ENCODE data around the gene TIAL1. TPM values are rescaled to one million over a fixed set of nuclear protein-coding genes. Genes with fewer than 3 reads are reported as not detected.

The TIAL1 gene
- total and polyA plus RNA-seq, 2 of the 13 experiments (the other 11 are each of a cell fraction or from before 2014, with no cell fraction given): 31.5 to 148 TPM

GRCh38 chr10:119598397-119598796 is 1.6 kb upstream of the TIAL1 start:
- H3K36me3 ChIP-seq (replicated peaks in 1 of 2; ENCODE audit: control insufficient read depth in 1 of 2, insufficient read depth in 2 of 2, low read length in 2 of 2): no peaks in the 10 kb centered on the region
- H4K20me1 ChIP-seq (ENCODE audit: insufficient read depth, low read length): peaks cover 22% of the 10 kb centered on the region
- no TSS peak for BruUV-seq (replicated peaks)
- intact Hi-C loops (cut with micrococcal nuclease; ENCODE audit: unreplicated experiment): loop anchor here (10.0 kb wide), 1 partner anchor 126 kb away; the partner anchor contains the start of gene INPP5F
- POLR2A ChIA-PET: no interaction called here
- H3K27me3 ChIP-seq (ENCODE audit: control insufficient read depth in 1 of 2, insufficient read depth in 2 of 2, low read length in 2 of 2): no peaks in the 10 kb centered on the region; a peak in 1 of 5 replicates
- DNase-seq (ENCODE audit: low spot score) (no peak), FAIRE-seq (no peak), ATAC-seq (no peak)
- in situ Hi-C loops (cut with HindIII; ENCODE audit: extremely low pct_ligation_motif_present, low pct_unique_long_range_greater_than_20kb): no loop called here
- H3K9me3 ChIP-seq (ENCODE audit: low read length): 0 out of 2 replicates have a peak, but pooled peaks cover 5% of the 10 kb centered on the region
- H3K9ac ChIP-seq (ENCODE audit: insufficient read depth, low read depth, low read length): no peak overlapping the region
- CTCF ChIA-PET (ENCODE audit: low intra/inter-chr PET ratio, low total read pairs): no interaction called here
- H3K4me2 ChIP-seq (ENCODE audit: low read depth, low read length): no peak overlapping the region
- TF ChIP-seq ZEB1 (IDR thresholded peaks at IDR 0.05; ENCODE audit: insufficient replicate concordance, low read depth): no peak
- TF ChIP-seq HMG20B (CRISPR knock-in tag; conservative IDR thresholded peaks at IDR 0.05): no peak
- TF ChIP-seq SNAPC4 (CRISPR knock-in tag; IDR thresholded peaks at IDR 0.05): no peak
- no peak for TF ChIP-seq NBN (conservative IDR thresholded peaks at IDR 0.05)
- no peak for TF ChIP-seq FOXA1 (IDR thresholded peaks at IDR 0.05)
- TF ChIP-seq FOXA1 (CRISPR knock-in tag; IDR thresholded peaks at IDR 0.05): no peak
- TF ChIP-seq ARNT2 (CRISPR knock-in tag; IDR thresholded peaks at IDR 0.05; ENCODE audit: low read depth): no peak
- TF ChIP-seq KMT2B (CRISPR knock-in tag; IDR thresholded peaks at IDR 0.05): no peak
- TF ChIP-seq STAT5B (CRISPR knock-in tag; IDR thresholded peaks at IDR 0.05): no peak
- no peak for TF ChIP-seq MTA3 (CRISPR knock-in tag; IDR thresholded peaks at IDR 0.05)
- no peak for TF ChIP-seq ZNF777 (CRISPR knock-in tag; IDR thresholded peaks at IDR 0.05)
- no peak for TF ChIP-seq CBX1 (IDR thresholded peaks at IDR 0.05; ENCODE audit: low read depth)
- no peak for TF ChIP-seq ZFP36L1 (CRISPR knock-in tag; IDR thresholded peaks at IDR 0.05)
- no peak for TF ChIP-seq SOX5 (CRISPR knock-in tag; IDR thresholded peaks at IDR 0.05; ENCODE audit: borderline replicate concordance)
- no peak for TF ChIP-seq SALL1 (CRISPR knock-in tag; IDR thresholded peaks at IDR 0.05)
- no peak for TF ChIP-seq RARA (CRISPR knock-in tag; IDR thresholded peaks at IDR 0.05)
- TF ChIP-seq IRX3 (CRISPR knock-in tag; IDR thresholded peaks at IDR 0.05; ENCODE audit: borderline replicate concordance, low read depth): no peak
- 98% methylated on average over 7 of the region's 7 CpGs for WGBS (ENCODE audit: low lambda C conversion rate)
- no peak overlapping the region for H3K27ac ChIP-seq (ENCODE audit: extremely low read length, insufficient read depth, low read length)
- peaks cover 29% of the 10 kb centered on the region for H3K4me1 ChIP-seq (ENCODE audit: insufficient read depth, low read length)
- no peak overlapping the region for H2AFZ ChIP-seq (ENCODE audit: low read length)
- H3K4me3 ChIP-seq (replicated peaks in 1 of 3; ENCODE audit: insufficient read depth in 1 of 3, low read depth in 2 of 3, low read length in 3 of 3): no peak overlapping the region
- peaks cover 28% of the 10 kb centered on the region for H3K79me2 ChIP-seq (ENCODE audit: insufficient read depth, low read length)

All from HepG2 (cell line).